Smooth muscle cell (in vitro differentiated cells): ENCODE data around the gene SOX8. TPM values are rescaled to one million over a fixed set of nuclear protein-coding genes. Genes with fewer than 3 reads are reported as not detected.

Experiments
- DNase-seq: peaks from one replicate; lab custom pipeline; 2025; ENCODE audit not compliant: unreplicated experiment; lab: John Stamatoyannopoulos, UW
- H2AFZ ChIP-seq: fragments of 200-600 bp; sonication (generic); 2 replicates; pipeline ENCODE4 v1.6.0; 2016; ENCODE audit warnings: antibody characterized with exemption, low read depth, mild to moderate bottlenecking
- H3F3A ChIP-seq: fragments of 200-600 bp; sonication (generic); 2 replicates; pipeline ENCODE4 v1.6.0; 2017; ENCODE audit warnings: antibody characterized with exemption, low read depth
- H3K27ac ChIP-seq: fragments of 200-600 bp; sonication (generic); 2 replicates; pipeline ENCODE4 v1.5.1; 2016; ENCODE audit warnings: low read depth, mild to moderate bottlenecking
- H3K27me3 ChIP-seq: fragments of 200-600 bp; sonication (generic); 2 replicates; pipeline ENCODE4 v1.6.1; 2016; ENCODE audit warnings: low read depth, mild to moderate bottlenecking
- H3K36me3 ChIP-seq: fragments of 200-600 bp; sonication (generic); 2 replicates; pipeline ENCODE4 v1.5.1; 2016; ENCODE audit warnings: low read depth
- H3K4me1 ChIP-seq: fragments of 200-600 bp; sonication (generic); 2 replicates; pipeline ENCODE4 v1.5.1; 2016; ENCODE audit warnings: low read depth
- H3K4me2 ChIP-seq: fragments of 200-600 bp; sonication (generic); 2 replicates; pipeline ENCODE4 v1.6.0; 2016; ENCODE audit warnings: mild to moderate bottlenecking
- H3K4me3 ChIP-seq: fragments of 200-600 bp; sonication (generic); 2 replicates; pipeline ENCODE4 v1.5.1; 2016; ENCODE audit warnings: mild to moderate bottlenecking
- H3K79me2 ChIP-seq: fragments of 200-600 bp; sonication (generic); 2 replicates; pipeline ENCODE4 v1.6.0; 2016; ENCODE audit warnings: low read depth, mild to moderate bottlenecking
- H3K9ac ChIP-seq: fragments of 200-600 bp; sonication (generic); 2 replicates; pipeline ENCODE4 v1.6.0; 2016; ENCODE audit warnings: low read depth
- H3K9me3 ChIP-seq: fragments of 200-600 bp; sonication (generic); replicated peaks from 2 replicates; pipeline ENCODE4 v1.5.1; 2016; ENCODE audit warnings: low read depth
- H4K20me1 ChIP-seq: fragments of 200-600 bp; sonication (generic); 2 replicates; pipeline ENCODE4 v1.6.0; 2016; ENCODE audit warnings: low read depth
- CTCF ChIP-seq: fragments of 200-600 bp; sonication (generic); IDR thresholded peaks from 2 replicates; pipeline ENCODE4 v1.5.1; 2017; ENCODE audit warnings: borderline replicate concordance, mild to moderate bottlenecking, antibody characterized with exemption; ENCODE audit not compliant: insufficient read depth, poor library complexity, severe bottlenecking
- WGBS: methylation state at CpG from one replicate; pipeline ENCODE4 v1.1.7; 2016; ENCODE audit warnings: low lambda C conversion rate; 5-methylcytosine and 5-hydroxymethylcytosine counted together
- polyA plus RNA-seq: library from polyadenylated mRNA; unstranded; fragments of >200 nt; fragmentation: Nextera tagmentation; extraction: Ambion mirVana; gene quantifications from 2 replicates; pipeline ENCODE4 v1.2.1, GENCODE V29; 2016
- total RNA-seq: library from RNA; depleted of rRNA; stranded (reverse); fragments of >200 nt; gene quantifications from 2 replicates; pipeline ENCODE4 v1.2.3, GENCODE V29; 2014

The SOX8 gene
- total and polyA plus RNA-seq, 2 experiments from 2014 or later: 1.8 to 3.5 TPM

GRCh38 chr16:964356-965035, 17.1 kb upstream of the SOX8 start:
- no peak overlapping the region for H3K27ac ChIP-seq
- H3K36me3 ChIP-seq: no peaks in the 10 kb centered on the region
- H3K27me3 ChIP-seq: no peaks in the 10 kb centered on the region
- H3K9me3 ChIP-seq: no peaks in the 10 kb centered on the region
- no peak overlapping the region for H2AFZ ChIP-seq
- no peak for TF ChIP-seq CTCF
- peaks cover 13% of the 10 kb centered on the region for H3K4me1 ChIP-seq
- peak overlapping the region; percentile 38 for H3K4me2 ChIP-seq
- H3F3A ChIP-seq: peaks cover 10% of the 10 kb centered on the region
- WGBS: 79% methylated on average over 25 of the region's 27 CpGs
- peaks cover 1% of the 10 kb centered on the region for H4K20me1 ChIP-seq
- H3K79me2 ChIP-seq: no peaks in the 10 kb centered on the region
- H3K9ac ChIP-seq: no peak overlapping the region
- peak overlapping the region; percentile 2 for H3K4me3 ChIP-seq
- no peak for DNase-seq

GRCh38 chr16:965036-965395, 16.6 kb upstream of the SOX8 start:
- DNase-seq: no peak
- Histone ChIP-seq H3K4me1 (peaks cover 19% of the 10 kb centered on the region), H3K36me3 (no peaks in the 10 kb centered on the region), H3K4me2 (peak overlapping the region; percentile 38), H3F3A (peaks cover 13% of the 10 kb centered on the region), H4K20me1 (no peaks in the 10 kb centered on the region), H2AFZ (no peak overlapping the region), H3K4me3 (no peak overlapping the region), H3K27me3 (no peaks in the 10 kb centered on the region), H3K9me3 (no peaks in the 10 kb centered on the region), H3K79me2 (no peaks in the 10 kb centered on the region), H3K9ac (no peak overlapping the region), H3K27ac (no peak overlapping the region)
- WGBS: 97% methylated on average over 13 of the region's 13 CpGs
- TF ChIP-seq CTCF: no peak

GRCh38 chr16:965487-965886, 16.1 kb upstream of the SOX8 start:
- no peak overlapping the region for H3K4me2 ChIP-seq
- H3K27ac ChIP-seq: no peak overlapping the region
- no peaks in the 10 kb centered on the region for H3K36me3 ChIP-seq
- 94% methylated on average over 4 of the region's 4 CpGs for WGBS
- H3K4me1 ChIP-seq: peaks cover 19% of the 10 kb centered on the region
- H3K9ac ChIP-seq: no peak overlapping the region
- no peak for DNase-seq
- H4K20me1 ChIP-seq: no peaks in the 10 kb centered on the region
- H3K4me3 ChIP-seq: no peak overlapping the region
- no peak for TF ChIP-seq CTCF
- no peaks in the 10 kb centered on the region for H3K79me2 ChIP-seq
- H3F3A ChIP-seq: peaks cover 13% of the 10 kb centered on the region
- H3K27me3 ChIP-seq: no peaks in the 10 kb centered on the region
- no peaks in the 10 kb centered on the region for H3K9me3 ChIP-seq
- no peak overlapping the region for H2AFZ ChIP-seq

- WGBS: 100% methylated on average over 18 of the region's 18 CpGs
- Histone ChIP-seq H3K4me3 (no peak overlapping the region), H3K4me1 (peaks cover 19% of the 10 kb centered on the region), H3K27me3 (no peaks in the 10 kb centered on the region), H2AFZ (no peak overlapping the region), H3K9ac (no peak overlapping the region), H3K4me2 (no peak overlapping the region), H3F3A (peaks cover 13% of the 10 kb centered on the region), H3K27ac (no peak overlapping the region), H3K79me2 (no peaks in the 10 kb centered on the region), H3K9me3 (no peaks in the 10 kb centered on the region), H3K36me3 (no peaks in the 10 kb centered on the region), H4K20me1 (no peaks in the 10 kb centered on the region)
- TF ChIP-seq CTCF: no peak
- DNase-seq: no peak
Measured at GRCh38 chr16:966035-966434, 15.5 kb upstream of the SOX8 start.
